ENCODE data around the gene NLGN3.
"Not testable (repeated sequence)": the region's sequence is repeated elsewhere in the genome, so short reads cannot be mapped to it uniquely, and the experiment has no call there.

Gene NLGN3

DNA sequence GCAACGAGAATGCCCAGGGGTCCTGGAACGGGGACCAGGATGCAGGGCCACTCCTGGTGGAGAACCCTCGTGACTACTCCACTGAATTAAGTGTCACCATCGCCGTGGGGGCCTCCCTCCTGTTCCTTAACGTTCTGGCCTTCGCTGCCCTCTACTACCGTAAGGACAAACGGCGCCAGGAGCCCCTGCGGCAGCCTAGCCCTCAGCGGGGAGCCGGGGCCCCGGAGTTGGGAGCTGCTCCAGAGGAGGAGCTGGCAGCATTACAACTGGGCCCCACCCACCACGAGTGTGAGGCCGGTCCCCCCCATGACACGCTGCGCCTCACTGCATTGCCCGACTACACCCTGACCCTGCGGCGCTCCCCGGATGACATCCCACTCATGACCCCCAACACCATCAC is 24.9 kb downstream of the NLGN3 start:
- no peak for DNase-seq (ENCODE audit: low read depth in 4 of 4, low spot score in 1 of 4)

- DNase-seq (ENCODE audit: low read depth in 4 of 4, low spot score in 1 of 4): no peak
Measured at GRCh38 chrX:71170660-71171059, 26.0 kb downstream of the NLGN3 start.

DNA sequence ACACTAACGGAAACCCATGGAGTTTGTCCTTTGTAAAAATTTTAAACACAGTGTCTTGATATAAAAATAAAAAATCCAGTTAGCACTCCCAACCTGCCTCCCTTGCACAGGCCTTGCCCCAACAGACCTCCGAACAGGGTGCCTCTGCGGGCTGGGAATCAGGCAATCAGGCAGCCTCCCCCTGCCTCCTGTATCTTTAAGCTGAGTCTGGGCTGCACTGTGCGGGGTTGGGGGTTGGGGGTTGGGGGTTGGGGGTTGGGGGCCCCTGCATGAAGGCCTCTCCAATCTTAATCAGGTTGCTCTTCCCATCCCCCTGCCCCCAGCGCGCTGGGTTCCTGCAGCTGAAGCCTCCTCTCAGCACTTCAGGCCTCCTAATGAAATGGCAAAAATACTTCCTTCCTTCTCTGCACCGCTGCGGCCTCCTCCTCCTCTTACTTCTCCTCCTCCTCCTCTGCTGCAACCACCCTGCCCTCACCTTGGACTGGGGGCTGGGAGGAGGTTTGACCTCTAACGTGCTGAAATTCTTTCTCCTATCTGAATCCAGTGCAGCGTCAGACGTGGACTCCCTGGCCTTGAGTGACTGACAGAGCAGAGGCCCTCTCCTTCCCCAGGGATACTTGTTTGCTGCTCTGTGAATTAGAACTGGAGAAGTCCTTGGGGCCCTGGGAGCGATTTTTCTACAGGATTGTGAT is 26.6 kb downstream of the NLGN3 start:
- DNase-seq (ENCODE audit: low read depth in 4 of 4, low spot score in 1 of 4): no peak

GRCh38 chrX:71173440-71173839 is 28.8 kb downstream of the NLGN3 start:
- DNase-seq (ENCODE audit: low read depth in 4 of 4, low spot score in 1 of 4): no peak

GRCh38 chrX:71174795-71175194 is 30.2 kb downstream of the NLGN3 start:
- no peak for DNase-seq (ENCODE audit: low read depth in 4 of 4, low spot score in 1 of 4)

GRCh38 chrX:71175531-71175930 is 30.9 kb downstream of the NLGN3 start:
- no peak for DNase-seq (ENCODE audit: low read depth in 4 of 4, low spot score in 1 of 4)

GRCh38 chrX:71177327-71177726 is 32.7 kb downstream of the NLGN3 start:
- DNase-seq (ENCODE audit: low read depth in 4 of 4, low spot score in 1 of 4): no peak

DNA sequence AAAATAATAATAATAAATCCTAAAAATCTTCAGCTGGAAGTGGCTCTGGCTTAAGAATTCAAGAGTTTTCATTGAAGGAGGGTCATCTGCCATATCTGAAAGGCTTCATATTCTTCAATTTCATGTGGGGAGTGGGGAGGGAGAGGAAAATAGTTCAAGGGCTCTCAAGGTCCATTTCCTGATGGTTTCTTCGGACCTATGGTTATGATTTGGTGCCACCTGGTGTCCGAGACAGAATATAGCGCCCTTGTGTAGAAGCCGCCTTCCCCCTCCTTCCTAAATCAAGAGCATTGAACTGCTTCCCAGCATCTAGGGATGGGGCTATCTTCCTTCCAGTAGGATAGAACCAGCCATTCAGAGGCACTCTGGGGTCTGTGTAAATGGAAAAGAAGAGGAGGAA is 34.3 kb downstream of the NLGN3 start:
- DNase-seq (ENCODE audit: low read depth in 4 of 4, low spot score in 1 of 4): no peak

DNA sequence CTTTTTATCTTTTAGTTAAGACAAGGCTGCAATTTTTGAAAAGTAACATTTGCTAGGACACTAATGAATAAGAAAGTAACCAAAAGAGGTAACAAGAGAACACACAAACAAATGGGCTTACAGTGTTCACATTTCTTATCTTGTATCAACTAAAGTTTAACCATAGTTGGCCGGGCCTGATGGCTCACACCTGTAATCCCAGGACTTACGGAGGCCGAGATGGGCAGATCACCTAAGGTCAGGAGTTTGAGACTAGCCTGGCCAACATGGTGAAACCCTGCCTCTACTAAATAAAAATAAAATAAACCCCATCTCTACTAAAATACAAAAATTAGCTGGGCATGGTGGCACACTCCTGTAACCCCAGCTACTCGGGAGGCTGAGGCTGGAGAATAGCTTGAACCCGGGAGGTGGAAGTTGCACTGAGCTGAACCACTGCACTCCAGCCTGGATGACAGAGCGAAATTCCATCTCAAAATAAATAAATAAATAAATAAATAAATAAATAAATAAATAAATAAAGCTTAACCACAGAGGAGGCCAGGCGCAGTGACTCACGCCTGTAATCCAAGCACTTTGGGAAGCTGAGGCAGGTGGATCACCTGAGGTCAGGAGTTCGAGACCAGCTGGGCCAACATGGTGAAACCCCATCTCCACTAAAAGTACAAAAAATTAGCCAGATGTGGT is 36.1 kb downstream of the NLGN3 start:
- not testable (repeated sequence) for DNase-seq (ENCODE audit: low read depth in 4 of 4, low spot score in 1 of 4)

- DNase-seq (ENCODE audit: low read depth in 4 of 4, low spot score in 1 of 4): peak in 3 of 4 experiments; percentile 22 to 28 (median 24)
Measured at GRCh38 chrX:71181558-71181909, 36.9 kb downstream of the NLGN3 start.

DNA sequence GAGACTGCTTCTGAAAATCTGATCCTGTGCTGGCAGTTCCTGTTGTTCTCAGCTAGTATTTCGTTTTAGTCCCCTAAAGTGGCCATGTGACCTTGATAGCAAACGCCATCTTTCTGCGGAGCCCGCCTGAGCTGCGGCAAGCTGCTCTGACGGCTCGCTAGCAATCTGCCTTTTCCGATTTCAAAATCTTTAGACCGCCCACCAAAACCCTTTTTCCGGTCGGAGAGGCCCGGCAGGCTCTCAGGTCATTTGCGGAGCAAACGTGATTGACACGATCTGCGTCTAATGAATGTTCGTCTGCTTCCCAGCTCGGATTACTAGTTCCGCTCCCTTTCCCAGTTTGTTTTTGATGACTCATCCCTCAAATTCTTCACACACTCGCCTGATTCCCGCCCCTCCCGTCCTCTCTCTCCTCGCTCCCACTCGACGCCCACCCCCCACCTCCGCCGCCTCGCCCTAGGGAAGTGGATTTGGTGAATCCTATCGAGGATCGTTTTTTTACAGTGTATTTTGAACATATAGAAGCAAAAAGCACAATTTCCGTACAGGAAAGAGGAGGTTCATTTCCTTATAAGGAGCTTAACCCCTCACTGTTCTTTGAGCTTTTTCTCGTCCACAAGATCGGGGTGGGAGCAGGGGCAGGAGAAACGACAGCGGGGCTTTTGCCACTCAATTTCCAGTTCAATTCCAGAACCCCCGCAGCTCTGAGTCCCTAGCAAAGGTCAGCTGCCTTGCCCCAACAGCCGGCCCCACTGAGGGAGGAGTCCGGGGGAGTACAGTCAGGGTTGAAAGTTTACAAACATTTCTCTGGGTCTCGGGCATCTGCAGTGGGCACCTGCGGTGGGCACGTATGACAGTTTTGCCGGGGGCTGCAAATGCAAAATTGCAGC is 37.5 kb downstream of the NLGN3 start:
- DNase-seq (ENCODE audit: low read depth in 4 of 4, low spot score in 1 of 4): peak; percentile 38 to 70 (median 54)

DNA sequence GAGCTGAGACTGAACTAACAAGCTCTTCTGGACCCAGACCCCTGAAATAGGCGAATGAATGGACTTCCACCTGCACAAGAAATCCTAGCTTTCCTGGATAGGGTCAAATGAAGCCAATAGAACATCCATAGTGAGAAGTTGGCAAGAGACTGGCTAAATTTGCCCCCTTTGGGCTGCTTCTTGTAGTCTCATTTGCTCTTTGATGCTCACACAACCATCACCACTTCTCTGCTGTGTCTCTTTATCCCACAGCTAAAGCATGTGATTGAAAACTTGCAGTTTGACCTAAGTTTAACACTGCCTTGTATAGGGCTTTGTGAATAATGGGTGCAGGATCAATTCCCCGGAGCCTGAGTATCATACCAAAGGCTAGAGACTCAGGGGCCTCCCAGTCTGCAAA is 38.2 kb downstream of the NLGN3 start:
- no peak for DNase-seq (ENCODE audit: low read depth in 4 of 4, low spot score in 1 of 4)

DNA sequence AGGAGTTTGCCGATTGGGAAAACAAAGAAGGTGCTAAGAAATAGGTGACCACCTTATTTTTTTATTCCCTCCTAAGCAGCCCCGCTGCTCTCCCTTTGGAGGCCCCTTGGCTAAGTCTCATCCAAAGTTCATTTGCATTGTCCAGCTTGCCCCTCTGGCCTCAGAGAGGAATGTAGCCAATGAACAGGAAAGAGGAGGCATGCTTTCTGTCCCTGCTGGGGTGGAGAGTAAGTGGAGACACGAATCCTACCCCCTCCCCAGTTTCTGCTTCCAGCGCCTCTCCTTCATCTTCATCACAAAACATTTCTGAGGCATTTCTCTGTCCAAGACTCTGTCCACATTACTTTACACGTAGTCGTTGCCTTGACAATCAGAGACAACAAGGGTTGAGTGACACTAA is 38.7 kb downstream of the NLGN3 start:
- no peak for DNase-seq (ENCODE audit: low read depth in 4 of 4, low spot score in 1 of 4)

DNA sequence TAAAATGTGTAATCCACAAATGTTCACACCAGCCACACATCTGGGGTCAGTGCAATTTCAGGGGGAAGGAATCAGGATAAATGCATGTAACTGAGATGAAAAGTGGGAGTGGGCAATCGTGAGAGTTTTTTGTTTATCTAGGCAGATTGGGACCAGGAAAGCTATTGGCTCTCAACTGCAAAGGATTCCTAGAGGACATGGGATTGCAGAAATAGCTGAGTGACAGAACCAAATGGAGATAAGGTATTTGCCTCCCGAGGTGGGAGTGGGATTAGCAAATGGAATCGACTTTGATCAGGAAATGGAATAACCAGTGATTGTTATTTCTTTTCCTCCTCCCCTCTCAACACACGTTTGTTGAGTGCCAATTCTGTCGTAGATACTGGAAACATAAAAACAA is 39.5 kb downstream of the NLGN3 start:
- DNase-seq (ENCODE audit: low read depth in 4 of 4, low spot score in 1 of 4): no peak

GRCh38 chrX:71184803-71185495 is 40.3 kb downstream of the NLGN3 start:
- no peak for DNase-seq (ENCODE audit: low read depth in 4 of 4, low spot score in 1 of 4)

- no peak for DNase-seq (ENCODE audit: low read depth in 4 of 4, low spot score in 1 of 4)
Measured at GRCh38 chrX:71191248-71191647, 46.6 kb downstream of the NLGN3 start.

- no peak for DNase-seq (ENCODE audit: low read depth in 4 of 4, low spot score in 1 of 4)
Measured at GRCh38 chrX:71195964-71196649, 51.5 kb downstream of the NLGN3 start.

GRCh38 chrX:71198066-71198465 is 53.4 kb downstream of the NLGN3 start:
- no peak for DNase-seq (ENCODE audit: low read depth in 4 of 4, low spot score in 1 of 4)

DNA sequence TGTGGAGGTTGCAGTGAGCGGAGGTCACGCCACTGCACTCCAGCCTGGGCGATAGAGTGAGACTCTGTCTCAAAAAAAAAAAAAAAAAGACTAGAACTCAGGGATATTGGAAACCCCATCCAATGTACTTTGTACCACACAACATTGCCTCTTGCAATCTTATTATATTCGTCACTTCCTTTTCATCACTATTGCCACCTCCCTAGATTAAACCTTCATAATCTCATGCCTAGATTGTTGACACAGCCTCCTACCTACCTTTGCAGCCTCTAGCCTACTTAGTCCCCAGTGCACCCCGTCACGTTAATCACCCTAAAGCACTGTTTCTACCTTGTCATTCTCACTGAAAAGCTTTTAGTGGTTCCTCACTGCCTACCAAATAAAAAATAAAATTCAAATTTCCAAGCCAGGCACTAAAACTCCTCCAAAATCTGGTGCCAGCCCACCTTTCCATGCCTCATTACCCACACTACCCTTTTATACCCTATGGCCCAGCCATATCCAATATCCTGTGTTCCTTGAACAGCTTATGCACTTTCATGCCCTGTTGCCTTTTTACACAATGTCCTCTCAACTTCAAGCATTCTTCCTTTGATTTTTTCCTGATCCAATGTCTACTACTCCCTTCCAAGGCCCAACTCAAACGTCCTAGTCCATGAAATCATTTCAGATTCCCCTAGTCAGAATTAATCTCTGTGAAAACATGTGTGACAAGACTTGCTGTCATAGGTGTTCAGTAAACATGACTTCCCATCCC is 54.8 kb downstream of the NLGN3 start:
- DNase-seq (ENCODE audit: low read depth in 4 of 4, low spot score in 1 of 4): no peak

DNA sequence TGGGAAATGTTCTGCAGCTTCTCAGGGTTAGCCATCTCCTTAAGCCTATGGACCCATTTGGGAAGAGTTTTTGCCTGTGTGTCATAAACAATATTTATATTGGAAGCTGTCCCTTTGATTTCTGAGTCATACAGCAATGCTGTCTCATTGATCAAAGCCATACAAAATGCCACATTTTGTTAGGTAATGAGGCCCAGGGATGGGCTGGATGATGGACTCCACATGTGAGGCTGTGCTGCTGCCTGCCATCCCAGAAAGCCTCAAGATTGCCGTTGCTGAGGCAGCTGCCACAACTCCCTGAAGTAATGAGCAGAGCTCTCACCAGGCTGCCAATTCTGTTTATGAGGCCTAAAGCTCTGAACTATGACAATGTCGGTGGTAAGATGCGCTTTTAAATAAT is 66.2 kb downstream of the NLGN3 start:
- DNase-seq (ENCODE audit: low read depth in 4 of 4, low spot score in 1 of 4): no peak

Data from stimulated activated CD4-positive, alpha-beta T cell treated with anti-CD3 and anti-CD28 coated beads, Interleukin-1b, Interleukin-23, amount 100 ng/mL, for 24 hours (primary cell).